Activated CD4-positive, alpha-beta T cell treated with anti-CD3 and anti-CD28 coated beads, Interleukin-2, amount 10 ng/mL, durations not matched to agents 24 days and 14 days (primary cell): ENCODE measurements around the gene ZNF576. TPM values are rescaled to one million over a fixed set of nuclear protein-coding genes. Genes with fewer than 3 reads are reported as not detected.

ENCODE experiments used
- DNase-seq: peaks from one replicate; pipeline ENCODE4 v3.0.0; 2022
- H3K27ac Mint-ChIP-seq: one replicate; pipeline ENCODE4 v1.8.0; 2022; ENCODE audit warnings: mild to moderate bottlenecking, mixed read lengths
- H3K27me3 Mint-ChIP-seq: one replicate; pipeline ENCODE4 v1.8.0; 2022; ENCODE audit warnings: mixed read lengths
- H3K36me3 Mint-ChIP-seq: one replicate; pipeline ENCODE4 v1.8.0; 2022; ENCODE audit warnings: low read depth, mild to moderate bottlenecking, mixed read lengths
- H3K4me1 Mint-ChIP-seq: one replicate; pipeline ENCODE4 v1.8.0; 2021; ENCODE audit warnings: mixed read lengths
- H3K4me3 Mint-ChIP-seq: one replicate; pipeline ENCODE4 v1.8.0; 2022; ENCODE audit warnings: mild to moderate bottlenecking, moderate library complexity, mixed read lengths
- H3K9me3 Mint-ChIP-seq: one replicate; pipeline ENCODE4 v1.8.0; 2021; ENCODE audit warnings: mixed read lengths
- intact Hi-C: fragments of 100-400 bp; cut with micrococcal nuclease; formaldehyde crosslinking; loops from one replicate; pipeline ENCODE4 v1.15.1; 2023
- total RNA-seq: library from RNA; stranded (reverse); gene quantifications from 2 replicates; pipeline ENCODE4 v1.2.3, GENCODE V29; 2022

ZNF576 gene
- total RNA-seq, 1 donor from 2014 or later, result 14.4 TPM

- no peaks in the 10 kb centered on the region for H3K9me3 Mint-ChIP-seq
- DNase-seq, result peak; percentile 96
- peak within 1 kb of the TSS; percentile 99 for H3K27ac Mint-ChIP-seq
- peaks cover 23% of the 10 kb centered on the region for H3K4me1 Mint-ChIP-seq
- no peaks in the 10 kb centered on the region for H3K27me3 Mint-ChIP-seq
- intact Hi-C loops, result loop anchor here (1.0 kb wide), 4 partner anchors 23 to 135 kb away; partner anchors contain the start of genes IRGQ, PINLYP, SMG9 and XRCC1
- no peaks in the 10 kb centered on the region for H3K36me3 Mint-ChIP-seq
- peak within 1 kb of the TSS; percentile 98 for H3K4me3 Mint-ChIP-seq
Measured at GRCh38 chr19:43619262-43620060, 23.1 kb downstream of the ZNF576 start, which contains the start of gene ZNF428. Gene ZNF428, minus strand, starts transcription at chr19:43619629. Its CDS starts 5,325 bp downstream, at chr19:43614304.

- Mint-ChIP-seq H3K4me1 (peaks cover 31% of the 10 kb centered on the region), H3K27me3 (no peaks in the 10 kb centered on the region), H3K4me3 (peak overlapping the region; percentile 98), H3K36me3 (no peaks in the 10 kb centered on the region), H3K27ac (peak overlapping the region; percentile 99), H3K9me3 (no peaks in the 10 kb centered on the region)
- intact Hi-C loops, result no loop called here
- DNase-seq, result peak; percentile 95
Measured at GRCh38 chr19:43620061-43621001, 23.9 kb downstream of the ZNF576 start.

- DNase-seq, result no peak
- intact Hi-C loops, result no loop called here
- Mint-ChIP-seq H3K4me1 (peaks cover 30% of the 10 kb centered on the region), H3K27ac (no peak overlapping the region), H3K9me3 (no peaks in the 10 kb centered on the region), H3K4me3 (no peak overlapping the region), H3K36me3 (no peaks in the 10 kb centered on the region), H3K27me3 (peaks cover 2% of the 10 kb centered on the region)
Measured at GRCh38 chr19:43622070-43622469, 25.7 kb downstream of the ZNF576 start.

GRCh38 chr19:43622956-43623355 lies 26.6 kb downstream of the ZNF576 start:
- peaks cover 29% of the 10 kb centered on the region for H3K4me1 Mint-ChIP-seq
- no peak for DNase-seq
- intact Hi-C loops, result no loop called here
- peaks cover 4% of the 10 kb centered on the region for H3K27me3 Mint-ChIP-seq
- H3K9me3 Mint-ChIP-seq, result no peaks in the 10 kb centered on the region
- H3K36me3 Mint-ChIP-seq, result no peaks in the 10 kb centered on the region
- no peak overlapping the region for H3K4me3 Mint-ChIP-seq
- H3K27ac Mint-ChIP-seq, result no peak overlapping the region

GRCh38 chr19:43623889-43624670 lies 27.7 kb downstream of the ZNF576 start:
- Mint-ChIP-seq H3K9me3 (no peaks in the 10 kb centered on the region), H3K27ac (peak overlapping the region; percentile 70), H3K4me1 (peaks cover 27% of the 10 kb centered on the region), H3K27me3 (peaks cover 4% of the 10 kb centered on the region), H3K4me3 (no peak overlapping the region), H3K36me3 (no peaks in the 10 kb centered on the region)
- DNase-seq, result peak; percentile 67
- intact Hi-C loops, result no loop called here

GRCh38 chr19:43624933-43625332 lies 28.5 kb downstream of the ZNF576 start:
- intact Hi-C loops, result loop anchor here (1.0 kb wide), 1 partner anchor 38 kb away; no protein-coding TSS in a partner anchor
- peak overlapping the region; percentile 34 for H3K4me3 Mint-ChIP-seq

GRCh38 chr19:43625918-43626579 lies 29.7 kb downstream of the ZNF576 start:
- Mint-ChIP-seq H3K36me3 (no peaks in the 10 kb centered on the region), H3K4me3 (no peak overlapping the region), H3K27me3 (peaks cover 6% of the 10 kb centered on the region), H3K9me3 (no peaks in the 10 kb centered on the region), H3K4me1 (peaks cover 15% of the 10 kb centered on the region), H3K27ac (no peak overlapping the region)
- DNase-seq, result peak; percentile 70
- intact Hi-C loops, result loop anchor here (1.0 kb wide), 1 partner anchor 37 kb away; no protein-coding TSS in a partner anchor

More at GRCh38 chr19:43624933-43625332, 28.5 kb downstream of the ZNF576 start:
- H3K36me3 Mint-ChIP-seq, result no peaks in the 10 kb centered on the region
- no peaks in the 10 kb centered on the region for H3K9me3 Mint-ChIP-seq
- no peak overlapping the region for H3K27ac Mint-ChIP-seq
- peaks cover 4% of the 10 kb centered on the region for H3K27me3 Mint-ChIP-seq
- H3K4me1 Mint-ChIP-seq, result peaks cover 24% of the 10 kb centered on the region
- DNase-seq, result peak; percentile 95

- no peak for DNase-seq
- Mint-ChIP-seq H3K9me3 (no peaks in the 10 kb centered on the region), H3K4me1 (peaks cover 13% of the 10 kb centered on the region), H3K27me3 (peaks cover 6% of the 10 kb centered on the region), H3K36me3 (no peaks in the 10 kb centered on the region), H3K4me3 (no peak overlapping the region), H3K27ac (no peak overlapping the region)
- intact Hi-C loops, result no loop called here
Measured at GRCh38 chr19:43626838-43627237, 30.4 kb downstream of the ZNF576 start.

- no peak overlapping the region for H3K27ac Mint-ChIP-seq
- H3K4me3 Mint-ChIP-seq, result no peak overlapping the region
- H3K27me3 Mint-ChIP-seq, result peaks cover 14% of the 10 kb centered on the region
- DNase-seq, result no peak
- peaks cover 13% of the 10 kb centered on the region for H3K4me1 Mint-ChIP-seq
- no peaks in the 10 kb centered on the region for H3K9me3 Mint-ChIP-seq
- intact Hi-C loops, result no loop called here
- H3K36me3 Mint-ChIP-seq, result no peaks in the 10 kb centered on the region
Measured at GRCh38 chr19:43628646-43629326, 32.4 kb downstream of the ZNF576 start.

- DNase-seq, result no peak
- Mint-ChIP-seq H3K27me3 (peaks cover 20% of the 10 kb centered on the region), H3K9me3 (no peaks in the 10 kb centered on the region), H3K36me3 (no peaks in the 10 kb centered on the region), H3K4me1 (peaks cover 3% of the 10 kb centered on the region), H3K27ac (no peak overlapping the region), H3K4me3 (no peak overlapping the region)
- intact Hi-C loops, result no loop called here
Measured at GRCh38 chr19:43631491-43631890, 35.1 kb downstream of the ZNF576 start.

- intact Hi-C loops, result no loop called here
- no peak overlapping the region for H3K27ac Mint-ChIP-seq
Measured at GRCh38 chr19:43633520-43633919, 37.1 kb downstream of the ZNF576 start.

GRCh38 chr19:43634068-43634467 lies 37.7 kb downstream of the ZNF576 start:
- no peak for DNase-seq
- intact Hi-C loops, result no loop called here
- Mint-ChIP-seq H3K4me3 (no peak overlapping the region), H3K9me3 (no peaks in the 10 kb centered on the region), H3K36me3 (peaks cover 2% of the 10 kb centered on the region), H3K4me1 (peaks cover 10% of the 10 kb centered on the region), H3K27ac (no peak overlapping the region), H3K27me3 (peaks cover 37% of the 10 kb centered on the region)

More at GRCh38 chr19:43633520-43633919, 37.1 kb downstream of the ZNF576 start:
- Mint-ChIP-seq H3K4me3 (no peak overlapping the region), H3K36me3 (no peaks in the 10 kb centered on the region), H3K9me3 (no peaks in the 10 kb centered on the region), H3K4me1 (peaks cover 6% of the 10 kb centered on the region), H3K27me3 (peaks cover 32% of the 10 kb centered on the region)
- no peak for DNase-seq
